H1 (cell line): ENCODE measurements around the gene POLR2C.

Experiments used
- EZH2 ChIP-seq: fragments of 200-600 bp; sonication (generic); IDR thresholded peaks from 2 replicates; pipeline ENCODE4 v1.7.1; 2012; ENCODE audit warnings: low read depth, mild to moderate bottlenecking, moderate library complexity, low read length, inconsistent platforms; ENCODE audit not compliant: severe bottlenecking
- GABPA ChIP-seq: IDR thresholded peaks from 2 replicates; pipeline ENCODE4 v1.6.1; 2011; ENCODE audit warnings: mild to moderate bottlenecking, low read length, moderate library complexity, borderline replicate concordance; ENCODE audit not compliant: insufficient read depth
- JUN ChIP-seq: IDR thresholded peaks from 2 replicates; pipeline ENCODE4 v1.6.1; 2011; ENCODE audit warnings: low read depth, mild to moderate bottlenecking, improper control_type of control experiment, low read length
- POLR2A ChIP-seq, 2 experiments: IDR thresholded peaks; 1 replicate in 1 of 2; 2 replicates in 1 of 2; pipeline ENCODE4 v1.6.1; 2011; ENCODE audit warnings: low read depth in 2 of 2, low read length in 2 of 2, mild to moderate bottlenecking in 2 of 2; ENCODE audit errors: control extremely low read depth in 1 of 2
- TAF1 ChIP-seq: IDR thresholded peaks from 2 replicates; pipeline ENCODE4 v1.6.1; 2011; ENCODE audit warnings: mild to moderate bottlenecking, low read depth, low read length
- TEAD4 ChIP-seq: IDR thresholded peaks from 2 replicates; pipeline ENCODE4 v1.6.1; 2012; ENCODE audit warnings: low read depth, low read length, inconsistent platforms, mixed read lengths
- YY1 ChIP-seq: IDR thresholded peaks from 2 replicates; pipeline ENCODE4 v1.6.1; 2011; ENCODE audit warnings: low read depth, mild to moderate bottlenecking, low read length
- TF ChIP-seq, protein P1 (sequence below), 3 experiments: IDR thresholded peaks; 1 replicate in 2 of 3; 2 replicates in 1 of 3; pipeline versions ENCODE4 v1.5.1 to v1.6.1; 2011; ENCODE audit warnings: low read length in 3 of 3, mild to moderate bottlenecking in 3 of 3, inconsistent platforms in 2 of 3, low read depth in 1 of 3, moderate library complexity in 1 of 3; ENCODE audit not compliant: insufficient read depth in 1 of 3; ENCODE audit errors: control extremely low read depth in 1 of 3

DNA sequence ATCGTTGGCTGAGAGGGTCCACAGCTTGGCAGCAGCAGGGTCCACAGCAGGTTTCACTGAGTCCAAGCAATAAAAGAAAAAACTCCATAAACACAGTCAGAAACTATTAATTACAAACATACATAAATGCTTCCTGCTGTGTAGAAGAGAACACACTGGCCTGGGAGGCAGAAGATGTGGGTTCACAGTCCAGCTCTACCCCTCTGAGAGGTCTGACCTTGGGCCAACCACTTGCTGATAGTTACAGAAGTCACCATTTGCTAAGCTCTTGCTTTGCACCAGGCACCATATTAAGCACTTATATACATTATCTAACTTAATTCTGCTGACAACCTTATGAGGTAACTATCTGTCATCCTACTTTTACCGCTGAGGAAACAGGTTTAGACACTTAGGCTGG, 30.0 kb upstream of the POLR2C start:
- TF ChIP-seq TAF1 (no peak), EZH2 (no peak), JUN (no peak), TEAD4 (no peak), YY1 (no peak), POLR2A (IDR thresholded peaks at IDR 0.05; ENCODE audit: control extremely low read depth in 1 of 2, low read depth in 2 of 2, low read length in 2 of 2) (no peak), GABPA (no peak)
- TF ChIP-seq, protein P1, sequence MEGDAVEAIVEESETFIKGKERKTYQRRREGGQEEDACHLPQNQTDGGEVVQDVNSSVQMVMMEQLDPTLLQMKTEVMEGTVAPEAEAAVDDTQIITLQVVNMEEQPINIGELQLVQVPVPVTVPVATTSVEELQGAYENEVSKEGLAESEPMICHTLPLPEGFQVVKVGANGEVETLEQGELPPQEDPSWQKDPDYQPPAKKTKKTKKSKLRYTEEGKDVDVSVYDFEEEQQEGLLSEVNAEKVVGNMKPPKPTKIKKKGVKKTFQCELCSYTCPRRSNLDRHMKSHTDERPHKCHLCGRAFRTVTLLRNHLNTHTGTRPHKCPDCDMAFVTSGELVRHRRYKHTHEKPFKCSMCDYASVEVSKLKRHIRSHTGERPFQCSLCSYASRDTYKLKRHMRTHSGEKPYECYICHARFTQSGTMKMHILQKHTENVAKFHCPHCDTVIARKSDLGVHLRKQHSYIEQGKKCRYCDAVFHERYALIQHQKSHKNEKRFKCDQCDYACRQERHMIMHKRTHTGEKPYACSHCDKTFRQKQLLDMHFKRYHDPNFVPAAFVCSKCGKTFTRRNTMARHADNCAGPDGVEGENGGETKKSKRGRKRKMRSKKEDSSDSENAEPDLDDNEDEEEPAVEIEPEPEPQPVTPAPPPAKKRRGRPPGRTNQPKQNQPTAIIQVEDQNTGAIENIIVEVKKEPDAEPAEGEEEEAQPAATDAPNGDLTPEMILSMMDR (IDR thresholded peaks at IDR 0.05; ENCODE audit: control extremely low read depth in 1 of 3, insufficient read depth in 1 of 3, low read depth in 1 of 3, low read length in 3 of 3) = no peak
